Stimulated activated CD8-positive, alpha-beta memory T cell treated with anti-CD3 and anti-CD28 coated beads, Interleukin-12 subunit alpha, Interleukin-12 subunit beta, amount 100 ng/mL, for 4 hours (primary cell): ENCODE measurements around the gene LUZP1.

Source experiments
- DNase-seq: peaks from one replicate; pipeline ENCODE4 v3.0.0-alpha.2; 2020; ENCODE audit warnings: low read depth

The LUZP1 gene

DNA sequence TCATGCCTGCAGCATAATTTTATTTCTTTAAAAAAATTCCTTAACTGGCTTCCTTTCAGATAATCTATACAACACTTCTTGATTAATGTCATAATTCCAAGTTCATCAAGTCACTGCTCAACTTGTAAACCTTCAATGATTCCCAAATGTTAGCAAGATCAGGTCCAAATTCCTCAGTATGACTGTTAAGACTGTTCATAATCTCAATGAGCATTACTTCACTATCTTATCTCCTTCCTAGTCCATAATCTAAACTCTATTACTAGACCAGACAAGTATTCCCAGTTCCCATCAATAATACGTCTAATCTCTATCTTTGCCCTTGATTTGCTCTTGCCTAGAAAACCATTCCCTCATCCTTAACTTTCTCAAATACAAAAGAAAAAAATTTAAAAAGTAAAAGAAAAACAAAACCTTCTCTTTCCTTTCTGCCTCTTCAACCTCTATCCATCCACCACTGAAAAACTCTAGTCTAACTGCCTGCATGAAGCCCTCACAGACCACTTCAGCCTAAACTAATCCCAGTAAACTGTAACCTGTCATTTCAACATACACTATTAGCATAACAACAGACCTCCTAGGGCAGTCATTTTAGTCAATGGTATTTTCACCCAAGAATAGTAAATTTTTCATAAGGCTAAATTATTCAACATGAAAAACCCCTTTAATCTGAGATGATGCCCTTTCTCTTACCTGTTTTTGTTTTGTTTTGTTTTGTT is 15.5 kb downstream of the LUZP1 start:
- DNase-seq: no peak

DNA sequence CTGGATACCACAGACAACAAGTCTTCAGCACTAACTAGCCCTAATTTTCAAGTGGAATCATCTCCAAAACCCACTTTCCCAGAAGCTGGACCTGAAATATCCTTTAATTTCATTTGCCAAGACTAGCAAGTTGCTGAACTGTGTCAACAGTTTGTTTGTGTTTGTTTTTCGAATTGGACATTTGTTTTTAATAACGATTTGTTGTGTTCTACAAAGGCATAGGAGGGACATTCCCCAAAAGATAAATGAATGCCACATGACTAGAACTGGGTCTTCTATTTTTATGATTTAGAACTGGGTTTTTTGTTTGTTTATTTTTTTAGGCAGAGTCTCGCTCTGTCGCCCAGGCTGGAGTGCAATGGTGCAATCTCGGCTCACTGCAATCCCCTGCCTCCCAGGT is 17.9 kb downstream of the LUZP1 start:
- no peak for DNase-seq

DNA sequence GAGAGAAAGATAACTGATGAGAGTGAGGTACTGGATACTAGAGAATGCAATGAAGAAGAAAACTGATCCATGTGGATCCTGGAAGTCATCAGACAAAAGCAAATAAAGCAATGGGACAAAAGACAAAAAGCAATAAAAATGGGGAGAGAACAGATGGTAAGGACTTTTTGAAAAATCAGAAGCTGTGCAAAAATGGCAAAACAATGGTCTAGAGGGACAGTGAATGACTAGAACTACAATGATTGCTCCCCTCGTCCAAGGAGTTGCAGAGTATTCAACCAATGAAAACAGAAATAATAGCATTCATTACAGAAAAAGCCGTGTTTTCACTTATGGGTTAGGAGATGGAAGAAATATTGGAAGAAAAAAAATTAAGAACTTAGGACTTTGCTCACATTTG is 18.5 kb downstream of the LUZP1 start:
- no peak for DNase-seq

DNA sequence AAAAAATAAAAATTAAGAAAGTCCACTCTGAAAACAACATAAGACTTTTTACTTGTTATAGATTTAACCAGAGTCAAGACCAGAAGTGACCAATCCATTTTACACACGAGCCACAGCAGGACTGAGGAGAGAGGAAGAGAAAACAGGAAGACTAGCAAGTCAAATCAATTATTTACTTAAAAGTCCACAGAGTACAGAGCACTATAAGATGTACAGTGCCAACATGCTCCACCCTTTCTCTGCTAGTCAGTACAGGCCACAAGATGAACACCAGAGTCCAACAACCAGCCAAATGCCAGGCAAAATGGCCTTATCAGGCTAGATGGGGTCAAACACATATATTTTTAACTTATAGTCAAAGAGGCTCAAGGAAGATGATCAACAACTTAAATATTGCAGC is 19.5 kb downstream of the LUZP1 start:
- DNase-seq: no peak

DNA sequence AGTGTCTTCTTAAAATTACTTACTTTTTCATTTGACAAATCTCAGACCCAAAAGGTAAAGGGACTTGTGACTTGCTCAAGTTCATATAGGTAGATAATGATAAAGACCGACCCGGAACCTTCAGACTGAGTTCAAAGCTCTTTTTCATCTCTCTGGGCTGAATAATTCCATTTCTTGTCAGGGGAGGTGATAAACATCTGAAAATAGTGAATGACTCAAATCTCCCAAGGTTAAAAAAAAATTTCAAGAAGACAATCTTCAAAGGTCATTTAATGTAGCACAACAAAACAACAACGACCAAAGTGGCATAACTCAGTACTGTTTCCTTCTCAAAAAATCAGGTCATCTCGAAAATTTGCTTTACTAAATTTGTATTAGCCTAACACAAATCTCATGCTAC is 20.6 kb downstream of the LUZP1 start:
- DNase-seq: no peak

DNA sequence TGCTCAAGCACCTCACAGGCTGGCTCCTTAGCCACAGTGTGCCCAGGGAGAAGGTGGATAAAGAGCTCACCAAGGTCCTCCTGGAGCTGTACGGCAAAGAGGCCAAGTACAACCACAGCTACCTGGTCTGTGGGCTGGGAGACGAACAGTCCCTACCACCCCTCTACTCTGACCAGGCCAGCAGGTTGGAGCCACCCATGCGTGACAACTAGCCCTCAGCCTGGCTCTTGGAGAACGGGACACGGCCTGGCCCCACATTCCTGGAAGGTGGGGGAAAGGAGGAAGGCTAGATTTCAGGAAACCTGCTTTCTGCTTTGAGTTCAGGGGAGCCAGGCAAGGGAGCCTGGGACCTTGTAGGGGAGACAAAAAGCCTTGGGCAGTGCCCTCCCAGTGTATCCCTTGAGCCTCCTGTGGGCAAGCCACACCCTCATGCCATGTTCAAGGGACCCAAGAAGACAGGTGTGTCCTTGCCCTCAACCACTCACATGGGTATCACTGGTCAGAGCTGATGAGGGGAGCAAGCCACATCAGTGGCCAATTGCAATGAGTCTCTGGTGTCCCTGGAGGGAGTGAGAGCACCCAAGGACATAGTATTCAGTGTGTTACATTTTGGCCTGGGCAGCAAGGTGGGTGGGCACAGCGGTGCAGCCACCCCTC is 27.6 kb downstream of the LUZP1 start:
- DNase-seq: no peak

DNA sequence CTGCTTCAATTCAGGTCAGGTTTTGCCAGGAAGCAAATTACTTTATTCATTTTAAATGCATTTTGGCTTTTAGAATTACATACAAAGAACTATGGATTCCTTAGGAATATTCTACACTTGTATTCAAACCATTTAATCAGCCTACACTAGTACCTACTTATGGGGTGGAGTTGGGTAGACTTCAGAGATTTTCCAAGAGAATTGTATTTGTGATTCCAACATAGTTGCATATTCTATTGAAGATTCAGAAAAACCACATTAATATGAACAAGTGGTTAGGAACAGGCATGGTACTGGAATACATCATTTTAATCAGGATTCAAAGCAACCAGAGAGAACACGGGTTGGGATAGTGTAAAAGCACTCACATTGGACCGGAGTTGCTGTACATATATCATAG is 33.4 kb downstream of the LUZP1 start:
- DNase-seq: no peak

DNA sequence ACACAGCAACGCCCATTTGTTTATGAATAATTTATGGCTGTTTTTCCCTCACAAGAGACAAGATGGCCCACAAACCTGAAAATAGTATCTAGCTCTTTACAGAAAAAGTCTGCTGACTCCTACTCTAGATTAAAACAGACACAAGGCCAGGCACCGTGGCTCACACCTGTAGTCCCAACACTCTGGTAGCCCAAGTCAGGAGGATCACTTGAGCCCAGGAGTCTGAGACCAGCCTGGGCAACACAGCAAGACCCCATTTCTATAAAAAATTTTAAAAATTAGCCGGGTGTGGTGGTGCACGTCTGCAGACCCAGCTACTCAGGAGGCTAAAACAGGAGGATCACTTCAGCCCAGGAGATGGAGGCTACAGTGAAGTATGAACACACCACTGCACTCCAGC is 34.6 kb downstream of the LUZP1 start:
- no peak for DNase-seq

DNA sequence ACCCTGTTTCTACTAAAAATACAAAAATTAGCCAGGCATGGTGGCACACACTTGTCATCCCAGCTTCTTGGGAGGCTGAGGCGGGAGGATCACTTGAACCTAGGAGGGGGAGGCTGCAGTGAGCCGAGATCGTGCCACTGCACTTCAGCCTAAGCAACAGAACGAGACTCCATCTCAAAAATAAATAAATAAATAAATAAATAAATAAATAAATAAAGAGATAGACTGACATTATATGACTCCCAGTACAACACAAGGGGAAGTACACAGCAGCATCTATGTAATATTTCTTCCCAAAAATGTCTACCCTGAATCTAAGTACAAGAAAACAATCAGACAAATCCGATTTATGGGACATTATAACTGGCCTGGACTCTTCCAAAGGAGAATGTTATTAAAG is 35.1 kb downstream of the LUZP1 start:
- no peak for DNase-seq

DNA sequence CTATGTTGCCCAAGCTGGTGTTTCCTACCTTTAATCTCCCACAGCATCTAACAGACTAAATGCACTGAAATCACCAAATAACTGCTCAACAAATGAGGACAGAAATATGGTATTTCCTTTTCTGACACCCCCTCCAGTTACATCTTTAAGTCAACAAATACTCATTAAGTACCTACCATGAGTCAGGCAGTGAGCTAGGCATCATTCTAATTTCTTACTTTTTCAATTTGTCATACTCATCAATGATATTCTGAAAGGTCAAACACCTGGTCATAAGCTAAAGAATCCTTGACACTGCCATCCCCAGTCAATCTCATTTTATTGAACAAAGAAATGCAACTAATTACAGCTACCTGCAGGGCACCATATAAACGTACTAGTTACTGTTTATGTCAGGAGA is 36.6 kb downstream of the LUZP1 start:
- no peak for DNase-seq

DNA sequence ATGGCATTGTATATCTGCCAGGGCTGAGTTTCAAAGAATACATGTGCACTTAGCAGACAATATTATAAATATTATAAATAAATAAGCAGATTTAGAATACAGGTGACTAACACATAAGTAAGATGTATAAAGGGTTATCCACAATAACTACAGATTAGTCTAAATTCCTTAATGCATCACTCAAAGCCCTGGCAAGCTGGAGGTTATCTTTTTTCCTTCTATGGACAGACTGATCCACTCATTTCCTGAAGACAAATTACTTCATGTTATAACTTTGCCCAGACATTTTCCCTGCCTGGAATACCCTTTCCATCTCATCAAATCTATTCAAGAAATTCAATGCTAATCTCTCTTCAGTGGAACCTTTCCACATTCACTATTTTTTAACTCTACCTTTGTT is 38.8 kb downstream of the LUZP1 start:
- no peak for DNase-seq

DNA sequence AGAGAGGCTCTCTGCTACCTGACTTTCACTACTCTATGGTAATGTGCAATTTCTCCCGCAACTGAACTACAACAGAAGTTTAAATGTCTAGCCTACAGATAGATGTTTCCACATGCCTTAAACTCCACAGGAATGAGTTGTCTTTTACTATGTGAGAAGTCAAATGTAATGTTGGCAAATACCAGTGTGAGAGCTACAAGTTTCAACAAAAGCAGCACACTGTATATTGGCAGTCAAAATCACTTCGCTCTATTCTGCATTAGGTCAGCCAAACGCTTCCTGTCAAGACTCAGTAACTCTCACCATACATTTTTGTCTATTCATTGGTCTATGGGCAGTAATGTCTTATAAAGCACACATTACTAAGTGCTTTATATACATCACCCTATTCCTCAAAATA is 41.9 kb downstream of the LUZP1 start:
- DNase-seq: no peak

DNA sequence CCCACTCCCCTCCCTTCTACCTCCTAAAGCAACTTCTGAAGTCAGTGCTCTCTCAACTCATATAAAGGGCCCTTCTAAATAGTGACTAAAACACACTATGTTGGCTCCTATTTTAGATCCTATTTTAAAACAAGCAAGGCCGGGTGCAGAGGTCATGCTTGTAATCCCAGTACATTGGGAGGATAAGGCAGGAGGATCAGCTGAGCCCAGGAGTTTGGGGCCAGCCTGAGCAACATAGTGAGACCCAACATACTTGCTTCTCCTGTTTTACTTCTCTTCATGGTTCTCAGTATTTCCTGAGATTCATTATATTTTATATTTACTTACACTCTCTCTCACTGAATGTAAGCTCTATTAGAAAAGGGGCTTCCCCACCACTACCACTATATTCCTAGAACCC is 42.5 kb downstream of the LUZP1 start:
- no peak for DNase-seq

DNA sequence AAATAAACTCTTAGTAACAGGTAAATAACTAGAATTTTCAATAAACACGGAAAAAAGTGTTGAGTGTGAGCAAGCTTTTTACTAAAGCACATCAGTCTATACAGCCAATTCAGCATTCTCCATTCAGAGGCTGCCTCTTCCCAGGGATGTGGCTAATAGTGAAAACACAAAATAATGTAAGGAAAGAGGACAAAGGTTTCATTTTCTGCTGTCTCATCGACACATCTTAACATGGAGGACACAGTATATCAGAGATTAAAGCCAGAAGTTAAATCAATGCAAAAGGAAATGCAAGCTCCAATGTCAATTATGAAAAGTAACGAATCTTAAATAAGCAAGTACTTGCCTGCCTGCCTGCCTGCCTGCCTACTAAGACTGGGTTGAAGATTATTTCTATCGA is 43.2 kb downstream of the LUZP1 start:
- DNase-seq: no peak

DNA sequence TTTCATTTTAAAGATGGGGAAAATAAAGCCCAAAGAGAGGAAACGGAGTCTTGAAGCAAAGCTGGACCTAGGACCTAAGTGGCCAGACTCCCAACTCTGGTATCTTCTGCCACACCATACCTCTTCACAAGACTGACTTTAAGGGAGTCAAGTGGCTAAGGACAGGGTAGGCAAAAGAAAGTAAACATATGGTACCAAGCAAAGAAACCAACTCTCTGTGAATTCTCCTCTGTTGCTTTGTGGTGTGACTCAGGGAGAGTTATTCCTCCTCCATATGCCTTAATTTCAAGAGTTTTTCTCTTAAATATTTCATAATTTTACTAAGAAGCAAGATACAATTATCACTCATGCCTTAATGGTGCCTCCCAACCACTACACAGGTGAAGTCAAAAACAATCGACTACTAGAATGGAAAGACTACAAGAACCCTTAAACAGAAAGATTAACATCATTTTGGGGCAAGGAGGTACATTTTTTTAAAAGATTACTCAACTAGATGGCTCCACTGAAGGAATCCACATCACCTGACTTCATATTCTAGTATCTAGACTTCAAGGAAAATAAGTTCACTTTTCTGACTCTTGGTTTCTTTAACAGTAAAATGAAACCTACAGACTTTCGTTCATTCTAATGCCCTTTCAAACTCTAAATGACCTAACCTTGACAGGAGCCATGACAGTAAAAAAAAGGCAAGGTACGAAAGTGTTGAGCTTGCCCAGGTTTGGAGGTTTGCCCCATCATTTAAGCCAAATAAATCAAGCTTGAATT is 44.2 kb downstream of the LUZP1 start:
- no peak for DNase-seq

DNA sequence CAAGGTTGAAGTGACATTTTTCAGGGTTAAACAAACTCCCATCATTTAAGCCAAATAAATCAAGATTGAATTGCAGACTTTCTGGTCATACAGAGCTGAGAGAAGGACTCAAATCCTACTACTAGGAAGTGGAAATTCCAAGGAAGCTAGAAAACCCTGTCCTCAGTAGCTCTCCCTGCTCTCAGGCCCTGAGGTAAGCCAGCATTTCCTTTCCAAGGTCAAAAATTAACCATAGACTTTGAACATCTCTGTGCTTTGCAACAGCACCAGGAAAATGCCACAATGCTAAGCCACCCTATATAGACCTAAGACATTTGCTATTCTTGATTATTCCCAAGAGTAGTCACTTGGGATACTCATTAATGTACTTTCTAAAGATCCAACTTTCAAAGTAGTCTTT is 45.1 kb downstream of the LUZP1 start:
- DNase-seq: no peak

DNA sequence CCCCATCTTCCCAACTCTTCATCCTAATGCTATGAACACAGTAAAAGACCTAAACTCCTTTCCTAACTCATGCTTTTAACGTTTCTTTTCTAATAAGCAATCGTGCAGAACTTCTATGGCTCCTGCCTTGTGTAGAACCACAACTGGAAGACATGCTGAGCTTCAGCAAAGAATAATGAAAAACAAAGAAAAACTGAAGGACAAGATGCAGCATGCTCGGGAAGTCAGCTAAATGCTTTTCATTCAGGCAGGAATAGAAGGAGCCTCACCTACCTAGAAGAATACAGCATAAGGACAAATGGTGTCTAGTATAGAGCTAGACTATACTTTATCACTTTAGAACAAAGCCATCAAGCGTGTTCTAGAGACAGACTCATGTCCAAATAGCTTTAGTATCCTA is 45.9 kb downstream of the LUZP1 start:
- DNase-seq: no peak

DNA sequence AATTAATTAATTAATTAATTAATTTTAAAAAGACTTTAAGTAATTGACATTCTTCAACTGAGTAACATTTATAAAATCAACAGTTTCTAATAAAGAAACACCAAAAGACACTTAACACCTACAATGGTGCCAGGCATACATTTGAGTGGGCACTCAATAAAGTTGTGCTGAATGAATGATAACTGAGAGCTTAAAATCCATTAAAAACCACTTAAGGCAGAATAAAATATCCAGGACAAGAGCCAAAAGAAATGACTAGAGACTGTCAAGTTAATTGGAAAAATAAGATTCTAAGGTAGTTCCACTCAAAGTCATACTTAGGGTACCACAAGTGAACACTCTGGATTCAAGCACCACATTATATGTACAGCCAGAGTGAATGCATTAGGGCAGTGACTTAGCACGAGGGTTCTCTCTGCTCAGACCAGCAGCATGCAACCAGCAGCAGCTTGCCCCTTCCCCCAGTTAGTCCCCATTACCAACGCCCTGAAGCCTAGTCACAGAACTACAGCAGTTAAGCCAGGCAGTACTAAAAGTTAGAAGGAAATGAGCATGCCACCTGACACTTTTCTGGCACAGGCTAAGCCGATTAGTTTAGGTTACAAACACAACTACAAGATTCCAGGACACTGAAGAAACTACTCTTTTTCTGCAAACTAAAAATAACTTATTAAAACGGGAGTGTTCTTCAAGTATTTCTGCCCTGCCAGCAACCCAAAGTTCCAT is 46.5 kb downstream of the LUZP1 start:
- DNase-seq: no peak

DNA sequence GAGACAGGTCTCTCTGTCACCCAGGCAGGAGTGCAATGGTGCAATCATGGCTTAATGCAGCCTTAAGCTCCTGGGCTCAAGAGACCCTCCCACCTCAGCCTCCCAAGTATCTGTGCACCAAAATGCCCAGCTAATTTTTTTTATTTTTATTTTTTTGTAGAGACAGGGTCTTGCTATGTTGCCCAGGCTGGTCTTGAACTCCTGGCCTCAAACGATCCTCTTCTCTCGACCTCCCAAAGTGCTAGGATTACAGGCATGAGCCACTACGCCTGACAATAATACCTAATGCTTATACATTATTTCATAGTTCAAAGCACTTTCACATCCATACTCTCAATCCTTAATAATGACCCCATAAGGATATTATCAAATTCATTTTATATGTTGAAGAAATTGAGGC is 48.3 kb downstream of the LUZP1 start:
- no peak for DNase-seq

DNA sequence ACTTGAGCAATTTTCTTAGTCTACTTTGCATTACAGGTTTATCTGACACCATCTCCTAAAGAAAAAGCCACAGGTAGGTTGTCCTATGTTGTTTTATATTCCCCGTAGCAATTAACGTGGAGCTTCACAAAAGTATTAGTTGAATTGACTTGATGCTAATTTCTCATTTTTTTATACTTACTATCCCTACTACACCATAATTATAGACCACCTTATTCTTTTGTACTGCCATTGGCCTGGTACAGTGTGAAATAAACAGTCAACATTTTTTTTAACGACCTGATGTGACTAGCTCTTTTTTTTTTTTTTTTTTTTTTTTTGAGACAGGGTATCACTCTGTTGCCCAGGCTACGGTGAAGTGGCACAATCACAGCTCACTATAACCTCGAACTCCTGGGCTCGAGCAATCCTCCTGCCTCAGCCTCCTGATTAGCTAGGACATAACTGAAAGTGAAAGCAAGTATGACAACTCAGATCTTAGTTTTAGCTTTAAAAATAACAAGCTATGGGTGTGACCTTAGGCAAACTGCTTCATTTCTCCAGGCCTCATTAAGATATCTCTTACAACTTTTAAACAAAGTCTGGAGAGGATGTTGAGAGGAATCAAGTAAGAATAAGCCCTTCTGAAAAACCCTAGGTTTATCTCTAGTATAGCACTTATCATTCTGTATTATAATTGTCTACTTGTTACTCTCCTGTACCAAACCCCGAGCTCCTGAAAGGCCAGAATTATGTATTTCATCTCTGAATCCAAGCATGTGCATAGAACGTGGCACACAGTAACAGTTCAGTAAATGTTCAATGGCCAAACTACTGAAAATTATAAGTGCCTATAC is 49.5 kb downstream of the LUZP1 start:
- DNase-seq: no peak

DNA sequence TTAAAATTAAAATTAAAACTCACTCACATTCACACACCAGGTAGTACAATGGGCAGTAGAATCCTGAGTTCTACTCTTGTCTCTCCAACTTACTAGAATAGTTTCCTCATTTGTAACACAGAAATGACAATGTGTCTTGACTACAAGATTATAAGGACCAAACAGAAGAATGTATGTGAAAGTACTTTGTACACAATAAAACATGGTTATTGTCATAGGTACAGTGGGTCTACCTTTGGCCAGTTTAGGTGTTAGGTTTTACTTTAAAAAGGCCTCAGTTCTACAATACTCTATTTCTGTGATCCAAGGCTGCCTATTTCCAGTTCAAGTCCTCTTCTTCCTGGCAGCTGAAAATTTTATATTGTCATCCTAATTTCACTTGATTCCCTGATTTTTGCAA is 50.2 kb downstream of the LUZP1 start:
- DNase-seq: no peak
